GM12892 (cell line): ENCODE measurements around the gene PDE3B.

ENCODE experiments used
- POLR2A ChIP-seq: IDR thresholded peaks from 2 replicates; pipeline ENCODE4 v1.6.1; 2011; ENCODE audit warnings: low read depth, low read length, control low read depth
- POLR2AphosphoS5 ChIP-seq: IDR thresholded peaks from 2 replicates; pipeline ENCODE4 v1.6.1; 2011; ENCODE audit warnings: low read depth, low read length, control low read depth
- TAF1 ChIP-seq: IDR thresholded peaks from 2 replicates; pipeline ENCODE4 v1.6.1; 2011; ENCODE audit warnings: low read depth, mild to moderate bottlenecking, control low read depth, low read length, borderline replicate concordance

- TF ChIP-seq POLR2AphosphoS5 (no peak), POLR2A (no peak), TAF1 (no peak)
Measured at GRCh38 chr11:14657841-14658240, 14.2 kb downstream of the PDE3B start.
